Fibroblast of the aortic adventitia (primary cell): Measurements from ENCODE around the gene IFNGR2. TPM values are rescaled to one million over a fixed set of nuclear protein-coding genes. Genes with fewer than 3 reads are reported as not detected.

Source experiments
- DNase-seq: peaks from one replicate; pipeline ENCODE4 v3.0.0-alpha.2; 2010; ENCODE audit warnings: low read depth
- H3K4me3 ChIP-seq: 2 replicates; pipeline ENCODE4 v1.5.1; 2011; ENCODE audit warnings: low read depth, mild to moderate bottlenecking, control low read depth, low read length, moderate library complexity
- total RNA-seq: library from RNA; depleted of rRNA; stranded (reverse); fragments of >200 nt; gene quantifications from 2 replicates; pipeline ENCODE4 v1.2.3, GENCODE V29; 2012; ENCODE audit warnings: low replicate concordance
- TF ChIP-seq, protein P1 (sequence below): IDR thresholded peaks from 2 replicates; pipeline ENCODE4 v1.5.1; 2011; ENCODE audit warnings: mild to moderate bottlenecking, low read length, control low read depth, inconsistent platforms; ENCODE audit not compliant: insufficient read depth

Gene IFNGR2
- total RNA-seq, 1 donor = 64.2 TPM

DNA sequence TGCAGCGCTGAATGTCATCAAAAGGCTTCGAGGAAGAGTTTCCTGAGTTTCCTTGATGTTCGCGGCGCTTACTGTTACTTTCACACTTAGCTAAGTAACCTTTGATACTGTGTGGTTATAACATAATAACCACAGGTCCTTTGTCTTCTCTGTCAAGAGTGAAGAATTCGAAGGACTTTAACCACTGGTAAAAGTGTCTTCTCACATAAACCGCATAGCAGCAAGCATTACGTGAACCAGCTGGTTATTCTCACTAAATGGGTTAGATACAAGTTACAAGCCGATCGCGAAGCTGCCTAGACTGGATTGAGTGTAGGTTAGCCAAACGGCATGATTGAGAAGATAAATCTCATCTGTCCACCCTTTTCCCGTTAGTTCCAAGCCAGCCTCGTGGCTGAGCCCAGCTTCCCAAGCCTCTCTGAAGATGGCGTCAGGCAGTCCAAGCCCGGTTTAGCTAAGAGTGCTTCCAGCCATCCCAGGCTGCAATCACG is 18.3 kb upstream of the IFNGR2 start:
- no peak for DNase-seq
- TF ChIP-seq, protein P1, sequence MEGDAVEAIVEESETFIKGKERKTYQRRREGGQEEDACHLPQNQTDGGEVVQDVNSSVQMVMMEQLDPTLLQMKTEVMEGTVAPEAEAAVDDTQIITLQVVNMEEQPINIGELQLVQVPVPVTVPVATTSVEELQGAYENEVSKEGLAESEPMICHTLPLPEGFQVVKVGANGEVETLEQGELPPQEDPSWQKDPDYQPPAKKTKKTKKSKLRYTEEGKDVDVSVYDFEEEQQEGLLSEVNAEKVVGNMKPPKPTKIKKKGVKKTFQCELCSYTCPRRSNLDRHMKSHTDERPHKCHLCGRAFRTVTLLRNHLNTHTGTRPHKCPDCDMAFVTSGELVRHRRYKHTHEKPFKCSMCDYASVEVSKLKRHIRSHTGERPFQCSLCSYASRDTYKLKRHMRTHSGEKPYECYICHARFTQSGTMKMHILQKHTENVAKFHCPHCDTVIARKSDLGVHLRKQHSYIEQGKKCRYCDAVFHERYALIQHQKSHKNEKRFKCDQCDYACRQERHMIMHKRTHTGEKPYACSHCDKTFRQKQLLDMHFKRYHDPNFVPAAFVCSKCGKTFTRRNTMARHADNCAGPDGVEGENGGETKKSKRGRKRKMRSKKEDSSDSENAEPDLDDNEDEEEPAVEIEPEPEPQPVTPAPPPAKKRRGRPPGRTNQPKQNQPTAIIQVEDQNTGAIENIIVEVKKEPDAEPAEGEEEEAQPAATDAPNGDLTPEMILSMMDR = no peak
- H3K4me3 ChIP-seq = no peak overlapping the region

DNA sequence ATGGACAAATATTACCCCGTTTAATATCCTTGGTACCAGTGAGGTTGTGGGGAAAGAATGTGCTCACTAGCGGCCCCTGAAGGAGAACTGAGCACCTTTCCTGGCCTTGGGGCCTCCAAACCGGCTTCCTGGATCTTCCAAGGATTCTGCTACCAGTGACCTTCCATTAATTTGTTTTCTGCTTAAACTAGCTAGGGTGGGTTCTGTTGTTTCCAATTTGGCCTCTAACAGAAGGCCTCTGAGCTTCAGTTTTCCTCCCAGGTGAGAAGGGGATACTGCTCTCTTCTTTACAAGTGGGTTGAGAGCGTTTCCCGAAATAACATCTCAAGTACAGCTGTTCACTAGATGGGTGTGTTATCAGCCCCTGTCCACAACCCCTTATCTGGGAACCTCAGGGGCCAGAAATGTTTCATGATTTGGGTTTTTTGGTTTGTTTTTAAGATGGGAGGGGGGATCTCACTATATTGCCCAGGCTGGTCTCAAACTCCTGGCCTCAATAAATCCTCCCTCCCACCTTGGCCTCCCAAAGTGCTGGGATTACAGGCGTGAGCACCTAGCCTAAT is 16.9 kb upstream of the IFNGR2 start:
- H3K4me3 ChIP-seq = no peak overlapping the region
- no peak for DNase-seq
- TF ChIP-seq, protein P1 = no peak

DNA sequence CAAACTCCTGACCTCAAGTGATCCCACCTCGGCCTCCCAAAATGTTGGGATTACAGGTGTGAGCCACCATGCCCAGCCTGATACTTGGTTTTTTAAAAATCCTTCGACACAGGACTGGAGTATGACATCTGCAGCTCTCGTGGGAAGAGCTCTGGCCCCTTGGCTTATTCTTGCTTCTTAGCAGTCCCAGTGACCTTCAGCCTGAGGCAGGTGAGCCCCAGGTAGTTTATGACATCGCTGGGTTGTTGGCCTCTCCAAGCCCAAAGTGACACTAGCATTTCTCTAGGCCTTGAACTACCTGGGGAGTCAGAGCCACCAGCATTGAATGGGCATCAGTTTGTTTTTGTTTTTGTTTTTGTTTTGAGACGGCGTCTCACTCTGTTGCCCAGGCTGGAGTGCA is 15.9 kb upstream of the IFNGR2 start:
- H3K4me3 ChIP-seq = no peak overlapping the region
- TF ChIP-seq, protein P1 = no peak
- no peak for DNase-seq

DNA sequence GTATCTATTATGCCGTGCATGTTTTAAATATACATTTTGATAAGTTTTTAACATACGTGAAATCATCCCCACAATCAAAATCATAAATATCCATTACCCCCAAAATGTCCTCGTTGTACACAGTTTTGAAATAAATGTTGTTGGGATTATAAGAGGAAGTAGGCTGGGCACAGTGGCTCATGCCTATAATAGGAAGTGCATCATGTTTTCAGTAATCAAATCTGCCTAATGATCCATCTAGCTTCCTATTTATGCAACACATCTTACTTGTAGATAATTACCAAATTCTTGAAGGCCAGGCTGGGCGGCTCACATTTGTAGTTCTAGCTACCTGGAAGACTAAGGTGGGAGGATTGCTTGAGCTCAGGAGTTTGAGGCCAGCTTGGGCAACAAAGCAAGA is 15.0 kb upstream of the IFNGR2 start:
- DNase-seq = no peak
- TF ChIP-seq, protein P1 = no peak
- no peak overlapping the region for H3K4me3 ChIP-seq

DNA sequence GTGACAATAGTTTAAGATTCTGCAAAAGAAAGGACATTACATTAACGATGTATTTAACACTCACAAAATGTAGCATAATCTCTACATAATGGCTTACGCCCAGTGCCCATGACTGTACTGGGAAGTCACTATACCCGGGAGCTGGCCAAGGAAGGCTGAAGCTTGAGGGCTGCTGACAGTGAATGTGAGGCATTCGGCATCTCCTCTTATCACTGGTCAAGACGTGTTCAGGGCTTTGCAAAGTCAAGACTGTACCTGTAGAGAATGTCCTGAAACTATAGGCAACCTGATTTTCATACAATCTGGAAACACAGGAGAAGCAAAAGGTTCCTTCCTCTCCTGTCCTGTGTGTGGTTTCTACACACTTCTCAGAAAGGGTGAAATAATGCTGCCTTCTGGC is 12.7 kb upstream of the IFNGR2 start:
- TF ChIP-seq, protein P1 = no peak
- no peak overlapping the region for H3K4me3 ChIP-seq
- no peak for DNase-seq

DNA sequence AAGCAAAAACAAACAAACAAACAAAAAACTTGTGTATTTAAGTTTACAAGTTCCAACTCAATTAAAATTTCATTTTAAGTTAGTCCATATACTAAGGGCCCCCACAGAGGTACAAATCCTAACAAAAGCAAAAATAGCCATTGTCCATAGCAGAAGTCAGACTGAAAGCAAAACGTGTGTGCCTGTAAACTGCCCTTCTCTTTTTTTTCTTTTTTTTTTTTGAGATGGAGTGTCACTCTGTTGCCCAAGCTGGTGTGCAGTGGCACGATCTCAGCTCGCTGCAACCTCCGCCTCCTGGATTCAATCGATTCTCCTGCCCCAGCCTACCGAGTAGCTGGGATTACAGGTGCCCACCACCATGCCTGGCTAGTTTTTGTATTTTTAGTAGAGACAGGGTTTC is 11.6 kb upstream of the IFNGR2 start:
- TF ChIP-seq, protein P1 = no peak
- H3K4me3 ChIP-seq = no peak overlapping the region
- DNase-seq = no peak
